ENCODE data around the gene PARD3. TPM values are rescaled to one million over a fixed set of nuclear protein-coding genes. Genes with fewer than 3 reads are reported as not detected.

The PARD3 gene
- total RNA-seq, 2 experiments from 2014 or later = 0.53 to 0.71 TPM

GRCh38 chr10:34838366-34838900, 23.3 kb upstream of the PARD3 start:
- ChIA-PET POLR2A (no interaction called here), CTCF (no interaction called here)
- Mint-ChIP-seq H3K4me3 (no peak overlapping the region), H3K36me3 (ENCODE audit: low read depth) (no peaks in the 10 kb centered on the region), H3K27me3 (no peaks in the 10 kb centered on the region), H3K9me3 (no peaks in the 10 kb centered on the region), H3K27ac (no peak overlapping the region), H3K4me1 (ENCODE audit: low read depth) (no peaks in the 10 kb centered on the region)
- ATAC-seq (ENCODE audit: poor library complexity) (no peak), DNase-seq (no peak)
- Histone ChIP-seq H3K4me3 (ENCODE audit: low read length) (no peak overlapping the region), H3K36me3 (ENCODE audit: insufficient read depth, low read length) (no peaks in the 10 kb centered on the region), H3K9me3 (ENCODE audit: control insufficient read depth in 1 of 2, insufficient read depth in 1 of 2, low read length in 2 of 2) (no peaks in the 10 kb centered on the region), H3K27me3 (ENCODE audit: control insufficient read depth in 1 of 2, insufficient read depth in 2 of 2, low read length in 2 of 2) (no peaks in the 10 kb centered on the region), H3K27ac (ENCODE audit: low read depth in 1 of 2, low read length in 2 of 2) (no peak overlapping the region), H3K4me1 (ENCODE audit: insufficient read depth, low read length) (no peaks in the 10 kb centered on the region)
- TF ChIP-seq CTCF (IDR thresholded peaks at IDR 0.05) = no peak
- intact Hi-C loops (cut with DNase I, micrococcal nuclease) = no loop called here

GRCh38 chr10:34835908-34836508, 20.9 kb upstream of the PARD3 start:
- no peak for ATAC-seq (ENCODE audit: poor library complexity)

GRCh38 chr10:34834274-34834673, 19.2 kb upstream of the PARD3 start:
- no peak overlapping the region for H3K27ac ChIP-seq (ENCODE audit: low read depth in 1 of 2, low read length in 2 of 2)
- H3K36me3 ChIP-seq (ENCODE audit: insufficient read depth, low read length) = no peaks in the 10 kb centered on the region
- Mint-ChIP-seq H3K27me3 (no peaks in the 10 kb centered on the region), H3K27ac (no peak overlapping the region), H3K4me3 (no peak overlapping the region), H3K4me1 (ENCODE audit: low read depth) (peaks cover 6% of the 10 kb centered on the region), H3K36me3 (ENCODE audit: low read depth) (no peaks in the 10 kb centered on the region), H3K9me3 (no peaks in the 10 kb centered on the region)
- ATAC-seq (ENCODE audit: poor library complexity) (no peak), DNase-seq (no peak)
- no peaks in the 10 kb centered on the region for H3K4me1 ChIP-seq (ENCODE audit: insufficient read depth, low read length)
- H3K27me3 ChIP-seq (ENCODE audit: control insufficient read depth in 1 of 2, insufficient read depth in 2 of 2, low read length in 2 of 2) = no peaks in the 10 kb centered on the region
- intact Hi-C loops (cut with DNase I, micrococcal nuclease) = no loop called here
- no peak overlapping the region for H3K4me3 ChIP-seq (ENCODE audit: low read length)
- ChIA-PET POLR2A (no interaction called here), CTCF (no interaction called here)
- peaks cover 0 to 3% of the 10 kb centered on the region in 2 experiments for H3K9me3 ChIP-seq (ENCODE audit: control insufficient read depth in 1 of 2, insufficient read depth in 1 of 2, low read length in 2 of 2)
- TF ChIP-seq CTCF (IDR thresholded peaks at IDR 0.05) = no peak

More at GRCh38 chr10:34835908-34836508, 20.9 kb upstream of the PARD3 start:
- no peaks in the 10 kb centered on the region for H3K4me1 Mint-ChIP-seq (ENCODE audit: low read depth)
- H3K36me3 ChIP-seq (ENCODE audit: insufficient read depth, low read length) = no peaks in the 10 kb centered on the region
- no peaks in the 10 kb centered on the region for H3K27me3 ChIP-seq (ENCODE audit: control insufficient read depth in 1 of 2, insufficient read depth in 2 of 2, low read length in 2 of 2)
- POLR2A ChIA-PET = no interaction called here
- CTCF ChIA-PET = no interaction called here
- no peak overlapping the region for H3K27ac Mint-ChIP-seq
- H3K4me3 Mint-ChIP-seq = no peak overlapping the region
- no peaks in the 10 kb centered on the region for H3K4me1 ChIP-seq (ENCODE audit: insufficient read depth, low read length)
- no peak overlapping the region for H3K4me3 ChIP-seq (ENCODE audit: low read length)
- no peaks in the 10 kb centered on the region for H3K36me3 Mint-ChIP-seq (ENCODE audit: low read depth)
- no peaks in the 10 kb centered on the region for H3K9me3 Mint-ChIP-seq
- H3K9me3 ChIP-seq (ENCODE audit: control insufficient read depth in 1 of 2, insufficient read depth in 1 of 2, low read length in 2 of 2) = peaks cover 0 to 1% of the 10 kb centered on the region in 2 experiments
- no peak overlapping the region for H3K27ac ChIP-seq (ENCODE audit: low read depth in 1 of 2, low read length in 2 of 2)
- no peak for DNase-seq
- no peak for TF ChIP-seq CTCF (IDR thresholded peaks at IDR 0.05)
- intact Hi-C loops (cut with DNase I, micrococcal nuclease) = no loop called here
- no peaks in the 10 kb centered on the region for H3K27me3 Mint-ChIP-seq
